HG03342 (cell line): ENCODE data around the gene LMBRD2.

Experiments used
- ATAC-seq: cut with Tn5 transposase; IDR thresholded peaks from one replicate; pipeline ENCODE4 v1.9.1; 2021; ENCODE audit warnings: mild to moderate bottlenecking, moderate library complexity; ENCODE audit not compliant: unreplicated experiment

Gene LMBRD2

DNA sequence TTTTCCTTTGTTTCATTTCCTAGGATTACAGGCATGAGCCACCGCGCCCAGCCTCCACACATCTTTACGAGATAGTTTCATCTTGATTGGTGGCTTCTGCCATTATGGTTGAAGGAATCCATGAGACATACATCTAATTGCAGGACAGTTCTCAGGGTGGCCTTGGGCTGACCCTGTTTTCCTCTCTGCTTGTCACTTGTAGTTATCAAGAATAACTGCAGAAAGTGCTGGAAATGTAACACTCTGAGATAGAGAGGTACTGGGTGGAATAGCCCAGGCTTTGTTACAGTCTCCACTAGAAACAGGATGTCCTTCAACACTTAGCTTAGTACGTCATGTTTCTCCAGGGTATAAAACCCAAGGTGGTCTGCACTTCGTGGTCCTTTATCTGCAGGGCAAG, 95.7 kb downstream of the LMBRD2 start:
- ATAC-seq, result no peak

DNA sequence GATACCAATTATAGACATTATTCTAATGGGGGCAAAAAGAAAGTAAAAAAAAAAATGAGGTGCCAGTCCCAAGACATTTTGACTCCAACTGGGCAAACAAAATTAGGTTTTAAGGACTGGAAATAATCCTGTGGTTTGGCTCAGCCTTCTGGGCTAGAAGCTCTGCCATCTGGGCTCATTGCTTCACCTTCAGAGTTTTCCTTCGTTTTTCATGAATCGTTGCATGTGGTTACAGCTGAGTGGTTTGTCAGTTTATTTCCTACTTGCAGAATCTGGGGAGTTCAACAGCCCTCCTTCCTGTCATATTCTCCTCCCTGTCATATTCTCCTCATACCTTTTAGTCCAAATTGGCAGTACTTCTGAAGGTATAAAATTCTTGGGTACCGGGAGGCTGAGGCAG, 97.0 kb downstream of the LMBRD2 start:
- no peak for ATAC-seq

DNA sequence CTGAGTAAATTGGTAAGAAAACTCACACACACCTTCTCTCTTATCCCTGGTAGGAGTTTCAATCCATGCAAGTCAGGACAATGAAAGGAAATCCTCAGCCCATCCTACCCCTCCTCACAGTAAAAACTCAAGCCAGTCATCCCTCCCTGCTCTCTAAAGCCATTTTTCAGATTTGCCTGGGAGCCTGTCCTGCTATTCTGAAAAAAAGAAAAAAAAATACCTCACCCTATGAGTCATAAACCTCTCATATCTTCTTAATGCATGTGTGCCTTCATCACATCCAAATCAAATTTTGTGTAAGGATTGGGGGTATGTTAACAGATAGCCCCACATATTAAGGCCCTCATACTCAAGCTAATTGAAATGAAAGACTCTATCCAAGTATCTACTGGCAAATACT, 99.1 kb downstream of the LMBRD2 start:
- no peak for ATAC-seq

DNA sequence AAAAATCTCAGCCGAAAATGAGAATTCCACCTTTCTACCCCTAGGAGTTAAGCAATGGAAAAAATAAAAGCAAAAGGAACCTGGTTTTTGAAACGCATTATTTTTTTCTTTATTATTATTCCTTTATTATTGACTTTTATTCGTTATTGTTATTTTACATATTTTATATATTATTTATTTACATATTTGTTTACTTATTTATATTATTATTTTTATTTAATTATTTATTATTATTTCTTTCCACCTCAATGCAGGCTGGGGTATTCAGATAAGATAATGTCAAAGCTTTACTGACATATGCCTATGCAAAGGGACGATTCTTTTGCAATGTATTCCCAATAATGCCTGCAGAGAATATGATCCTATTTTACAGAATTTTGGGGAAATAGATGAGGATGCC, 101.7 kb downstream of the LMBRD2 start:
- no peak for ATAC-seq
